Chondrocyte (in vitro differentiated cells): Measurements from ENCODE around the gene SCGB1C1. TPM values are rescaled to one million over a fixed set of nuclear protein-coding genes. Genes with fewer than 3 reads are reported as not detected.

Experiments used
- DNase-seq: peaks from one replicate; pipeline ENCODE4 v3.0.0; 2021; ENCODE audit warnings: mixed read lengths, low spot score
- H3K27ac Mint-ChIP-seq: one replicate; pipeline ENCODE4 v1.8.0; 2021; ENCODE audit warnings: mild to moderate bottlenecking, moderate library complexity, mixed read lengths; ENCODE audit not compliant: unreplicated experiment
- H3K27me3 Mint-ChIP-seq: 2 replicates; pipeline ENCODE4 v1.8.0; 2021; ENCODE audit warnings: low read depth, mixed read lengths
- H3K36me3 Mint-ChIP-seq: 2 replicates; pipeline ENCODE4 v1.8.0; 2021; ENCODE audit warnings: low read depth, mixed read lengths
- H3K4me1 Mint-ChIP-seq: 2 replicates; pipeline ENCODE4 v1.8.0; 2021; ENCODE audit warnings: low read depth, mild to moderate bottlenecking, mixed read lengths
- H3K4me3 Mint-ChIP-seq: one replicate; pipeline ENCODE4 v1.8.0; 2021; ENCODE audit warnings: mild to moderate bottlenecking, moderate library complexity, mixed read lengths; ENCODE audit not compliant: unreplicated experiment
- H3K9me3 Mint-ChIP-seq: 2 replicates; pipeline ENCODE4 v1.8.0; 2021; ENCODE audit warnings: low read depth, mixed read lengths
- CTCF ChIP-seq: fragments of 200-600 bp; sonication (generic); IDR thresholded peaks from 2 replicates; pipeline ENCODE4 v1.5.0; 2021; ENCODE audit warnings: antibody characterized with exemption, mild to moderate bottlenecking, moderate library complexity
- total RNA-seq: library from RNA; stranded (reverse); gene quantifications from 3 replicates; pipeline ENCODE4 v1.2.1, GENCODE V29; 2021

Gene SCGB1C1
- total RNA-seq, 1 donor from 2014 or later = not detected

GRCh38 chr11:210803-211180 is 17.9 kb downstream of the SCGB1C1 start:
- peak overlapping the region; percentile 96 for H3K27ac Mint-ChIP-seq
- H3K27me3 Mint-ChIP-seq = no peaks in the 10 kb centered on the region
- TF ChIP-seq CTCF = no peak
- DNase-seq = peak; percentile 60
- peaks cover 16% of the 10 kb centered on the region for H3K36me3 Mint-ChIP-seq
- H3K4me3 Mint-ChIP-seq = no peak overlapping the region
- no peaks in the 10 kb centered on the region for H3K9me3 Mint-ChIP-seq
- H3K4me1 Mint-ChIP-seq = peaks cover 32% of the 10 kb centered on the region

GRCh38 chr11:211295-211694 is 18.4 kb downstream of the SCGB1C1 start:
- no peaks in the 10 kb centered on the region for H3K27me3 Mint-ChIP-seq
- H3K9me3 Mint-ChIP-seq = no peaks in the 10 kb centered on the region
- no peak overlapping the region for H3K4me3 Mint-ChIP-seq
- no peak overlapping the region for H3K27ac Mint-ChIP-seq
- TF ChIP-seq CTCF = no peak
- H3K4me1 Mint-ChIP-seq = peaks cover 27% of the 10 kb centered on the region
- H3K36me3 Mint-ChIP-seq = peaks cover 16% of the 10 kb centered on the region
- DNase-seq = peak; percentile 20

- no peak for TF ChIP-seq CTCF
- Mint-ChIP-seq H3K27ac (no peak overlapping the region), H3K36me3 (peaks cover 16% of the 10 kb centered on the region), H3K4me1 (peaks cover 26% of the 10 kb centered on the region), H3K27me3 (no peaks in the 10 kb centered on the region), H3K9me3 (no peaks in the 10 kb centered on the region), H3K4me3 (no peak overlapping the region)
- DNase-seq = peak; percentile 63
These were observed 18.9 kb downstream of the SCGB1C1 start for GRCh38 chr11:211741-212140.

- no peaks in the 10 kb centered on the region for H3K27me3 Mint-ChIP-seq
- H3K36me3 Mint-ChIP-seq = peaks cover 16% of the 10 kb centered on the region
- no peaks in the 10 kb centered on the region for H3K9me3 Mint-ChIP-seq
- H3K27ac Mint-ChIP-seq = no peak overlapping the region
- peak; percentile 61 for DNase-seq
- peaks cover 26% of the 10 kb centered on the region for H3K4me1 Mint-ChIP-seq
- no peak overlapping the region for H3K4me3 Mint-ChIP-seq
- no peak for TF ChIP-seq CTCF
These were observed 19.5 kb downstream of the SCGB1C1 start for GRCh38 chr11:212150-213100.

GRCh38 chr11:213111-213510 is 20.2 kb downstream of the SCGB1C1 start:
- TF ChIP-seq CTCF = no peak
- Mint-ChIP-seq H3K4me3 (no peak overlapping the region), H3K27me3 (no peaks in the 10 kb centered on the region), H3K9me3 (no peaks in the 10 kb centered on the region), H3K27ac (no peak overlapping the region), H3K4me1 (peaks cover 26% of the 10 kb centered on the region), H3K36me3 (peaks cover 16% of the 10 kb centered on the region)
- peak; percentile 27 for DNase-seq
